ACC112 (cell line): ENCODE data around the gene CCNA1.

ENCODE experiments used
- H2AFZ ChIP-seq: fragments of 200-600 bp; sonication (generic); one replicate; pipeline ENCODE4 v1.6.0; 2017; ENCODE audit warnings: antibody characterized with exemption, low read length; ENCODE audit not compliant: unreplicated experiment
- H3K27ac ChIP-seq: fragments of 200-600 bp; sonication (generic); 2 replicates; pipeline ENCODE4 v1.5.1; 2014; ENCODE audit warnings: low read depth, mild to moderate bottlenecking, antibody characterized with exemption, low read length, moderate library complexity
- H3K27me3 ChIP-seq: fragments of 200-600 bp; sonication (generic); 2 replicates; pipeline ENCODE4 v1.6.1; 2014; ENCODE audit warnings: mild to moderate bottlenecking, antibody characterized with exemption, low read length, moderate library complexity, mixed read lengths; ENCODE audit not compliant: insufficient read depth
- H3K36me3 ChIP-seq: fragments of 200-600 bp; sonication (generic); 2 replicates; pipeline ENCODE4 v1.6.1; 2016; ENCODE audit warnings: mild to moderate bottlenecking, antibody characterized with exemption, low read length, moderate library complexity, mixed read lengths; ENCODE audit not compliant: insufficient read depth
- H3K4me1 ChIP-seq: fragments of 200-600 bp; sonication (generic); one replicate; pipeline ENCODE4 v1.6.1; 2016; ENCODE audit warnings: low read length, mixed read lengths; ENCODE audit not compliant: insufficient read depth, unreplicated experiment, control insufficient read depth
- H3K4me3 ChIP-seq: fragments of 200-600 bp; sonication (generic); 2 replicates; pipeline ENCODE4 v1.5.1; 2014; ENCODE audit warnings: mild to moderate bottlenecking, low read depth, low read length
- H3K79me2 ChIP-seq: fragments of 200-600 bp; sonication (generic); one replicate; pipeline ENCODE4 v1.6.0; 2016; ENCODE audit warnings: low read length; ENCODE audit not compliant: control insufficient read depth, unreplicated experiment, insufficient read depth

The CCNA1 gene

DNA sequence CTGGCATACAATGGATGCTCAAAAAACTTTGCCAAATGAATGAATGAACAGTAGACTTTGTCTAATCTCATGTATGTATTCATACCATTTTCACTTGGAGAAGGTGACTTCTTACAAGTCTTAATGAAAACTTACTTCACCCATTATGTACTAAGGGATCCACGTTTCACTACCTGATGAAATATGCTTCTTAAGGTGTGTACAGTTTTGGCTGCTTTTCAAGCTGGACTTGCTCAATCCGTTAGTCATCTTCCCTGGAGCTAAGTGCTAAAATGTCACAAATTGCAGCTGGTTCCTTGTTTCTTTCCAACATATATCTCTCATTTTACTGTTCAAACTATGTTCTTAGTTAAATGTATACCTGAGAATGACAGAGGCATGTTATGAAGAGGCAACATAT is 4.2 kb upstream of the CCNA1 start:
- Histone ChIP-seq H3K36me3 (no peaks in the 10 kb centered on the region), H3K4me3 (no peak overlapping the region), H2AFZ (no peak overlapping the region), H3K79me2 (no peaks in the 10 kb centered on the region), H3K4me1 (no peaks in the 10 kb centered on the region), H3K27me3 (peaks cover 45% of the 10 kb centered on the region), H3K27ac (no peak overlapping the region)

DNA sequence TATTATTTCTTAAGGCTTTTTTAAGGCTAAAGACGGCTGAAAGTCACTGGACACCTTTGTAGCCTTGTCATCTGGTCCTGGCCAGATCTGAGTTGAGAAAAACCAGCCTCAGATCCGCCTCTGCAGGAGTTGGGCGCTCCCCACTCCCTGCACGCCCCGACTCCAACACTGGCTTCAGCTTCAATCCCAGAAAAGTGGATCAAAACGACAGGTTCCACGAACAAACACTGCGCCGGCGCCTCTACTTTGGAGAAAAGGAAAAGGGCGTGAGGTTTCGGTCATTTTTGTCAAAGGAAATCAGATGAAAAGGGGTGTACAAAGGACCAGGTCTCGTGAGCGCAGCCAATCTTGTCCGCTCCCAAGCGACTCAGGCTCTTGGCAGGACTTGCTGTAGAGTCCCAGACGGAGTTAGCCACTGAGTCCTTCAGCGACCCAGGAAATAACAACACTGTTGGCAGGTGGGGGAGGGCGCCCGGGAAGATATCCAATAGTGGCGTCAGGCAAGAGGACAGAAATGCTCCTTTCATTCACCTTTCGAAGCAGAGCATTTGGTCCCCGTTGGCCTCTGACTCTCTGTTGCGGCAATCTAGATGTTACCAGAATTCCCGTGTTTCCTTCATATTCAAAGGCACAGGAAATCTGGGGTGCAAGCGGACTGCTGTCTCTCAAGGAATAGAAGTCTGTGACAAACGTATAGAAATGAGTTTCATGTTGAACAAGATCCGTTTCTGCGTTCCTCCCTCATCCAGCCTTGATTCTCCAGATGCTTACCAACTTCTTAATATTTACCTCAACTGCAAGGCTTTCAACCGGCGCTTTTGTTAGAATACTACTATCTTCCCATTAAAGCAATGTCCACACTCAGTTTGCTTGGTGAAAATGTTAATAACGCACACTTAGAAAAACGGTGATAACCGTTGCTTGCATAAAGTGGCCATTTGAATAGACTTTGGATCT is 1.8 kb upstream of the CCNA1 start:
- Histone ChIP-seq H2AFZ (no peak overlapping the region), H3K27me3 (peaks cover 65% of the 10 kb centered on the region), H3K4me1 (no peaks in the 10 kb centered on the region), H3K79me2 (no peaks in the 10 kb centered on the region), H3K36me3 (no peaks in the 10 kb centered on the region), H3K4me3 (peak overlapping the region; percentile 6; the same call in 1 of the 2 replicates), H3K27ac (no peak overlapping the region)

DNA sequence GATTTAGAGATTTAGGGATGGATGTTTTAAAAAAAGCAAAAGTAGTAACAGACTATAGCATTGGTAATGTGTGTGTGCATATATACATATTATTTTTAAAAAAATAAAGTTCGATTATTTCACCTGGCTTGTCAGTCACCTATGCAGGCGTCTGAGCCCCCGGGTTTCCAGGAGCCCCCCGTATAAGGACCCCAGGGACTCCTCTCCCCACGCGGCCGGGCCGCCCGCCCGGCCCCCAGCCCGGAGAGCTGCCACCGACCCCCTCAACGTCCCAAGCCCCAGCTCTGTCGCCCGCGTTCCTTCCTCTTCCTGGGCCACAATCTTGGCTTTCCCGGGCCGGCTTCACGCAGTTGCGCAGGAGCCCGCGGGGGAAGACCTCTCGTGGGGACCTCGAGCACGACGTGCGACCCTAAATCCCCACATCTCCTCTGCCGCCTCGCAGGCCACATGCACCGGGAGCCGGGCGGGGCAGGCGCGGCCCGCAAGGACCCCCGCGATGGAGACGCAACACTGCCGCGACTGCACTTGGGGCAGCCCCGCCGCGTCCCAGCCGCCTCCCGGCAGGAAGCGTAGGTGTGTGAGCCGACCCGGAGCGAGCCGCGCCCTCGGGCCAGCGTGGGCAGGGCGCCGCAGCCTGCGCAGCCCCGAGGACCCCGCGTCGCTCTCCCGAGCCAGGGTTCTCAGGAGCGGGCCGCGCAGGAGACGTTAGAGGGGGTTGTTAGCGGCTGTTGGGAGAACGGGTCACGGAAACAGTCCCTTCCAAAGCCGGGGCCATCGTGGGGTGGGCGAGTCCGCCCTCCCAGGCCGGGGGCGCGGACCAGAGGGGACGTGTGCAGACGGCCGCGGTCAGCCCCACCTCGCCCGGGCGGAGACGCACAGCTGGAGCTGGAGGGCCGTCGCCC is 840 bp upstream of the CCNA1 start:
- peak overlapping the region; percentile 77 for H3K4me3 ChIP-seq
- peak overlapping the region; percentile 35 for H2AFZ ChIP-seq
- no peaks in the 10 kb centered on the region for H3K4me1 ChIP-seq
- H3K79me2 ChIP-seq, result no peaks in the 10 kb centered on the region
- H3K36me3 ChIP-seq, result no peaks in the 10 kb centered on the region
- no peak overlapping the region for H3K27ac ChIP-seq
- H3K27me3 ChIP-seq, result peaks cover 61% of the 10 kb centered on the region

DNA sequence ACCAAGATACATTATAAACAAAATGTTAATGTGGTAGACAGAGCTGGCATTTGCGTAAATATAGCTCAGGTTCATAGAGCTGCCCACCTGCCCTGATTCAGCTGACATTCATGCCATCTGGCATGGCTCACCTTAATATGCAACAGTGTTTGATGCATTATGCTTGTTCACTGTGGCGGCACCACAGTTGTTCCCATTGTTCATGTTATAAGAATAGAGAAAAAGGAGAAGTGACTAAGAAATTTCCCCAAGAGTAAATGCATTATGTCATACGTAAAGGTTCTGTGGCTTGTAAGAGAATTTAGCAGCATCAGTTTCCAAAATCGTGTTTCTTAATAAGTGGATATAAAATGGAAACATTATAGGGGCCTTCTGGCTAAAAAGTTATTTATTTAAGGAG is 4.5 kb downstream of the CCNA1 start:
- Histone ChIP-seq H3K27ac (no peak overlapping the region), H3K4me3 (no peak overlapping the region), H3K79me2 (no peaks in the 10 kb centered on the region), H2AFZ (no peak overlapping the region), H3K4me1 (no peaks in the 10 kb centered on the region), H3K27me3 (peaks cover 64% of the 10 kb centered on the region), H3K36me3 (no peaks in the 10 kb centered on the region)

DNA sequence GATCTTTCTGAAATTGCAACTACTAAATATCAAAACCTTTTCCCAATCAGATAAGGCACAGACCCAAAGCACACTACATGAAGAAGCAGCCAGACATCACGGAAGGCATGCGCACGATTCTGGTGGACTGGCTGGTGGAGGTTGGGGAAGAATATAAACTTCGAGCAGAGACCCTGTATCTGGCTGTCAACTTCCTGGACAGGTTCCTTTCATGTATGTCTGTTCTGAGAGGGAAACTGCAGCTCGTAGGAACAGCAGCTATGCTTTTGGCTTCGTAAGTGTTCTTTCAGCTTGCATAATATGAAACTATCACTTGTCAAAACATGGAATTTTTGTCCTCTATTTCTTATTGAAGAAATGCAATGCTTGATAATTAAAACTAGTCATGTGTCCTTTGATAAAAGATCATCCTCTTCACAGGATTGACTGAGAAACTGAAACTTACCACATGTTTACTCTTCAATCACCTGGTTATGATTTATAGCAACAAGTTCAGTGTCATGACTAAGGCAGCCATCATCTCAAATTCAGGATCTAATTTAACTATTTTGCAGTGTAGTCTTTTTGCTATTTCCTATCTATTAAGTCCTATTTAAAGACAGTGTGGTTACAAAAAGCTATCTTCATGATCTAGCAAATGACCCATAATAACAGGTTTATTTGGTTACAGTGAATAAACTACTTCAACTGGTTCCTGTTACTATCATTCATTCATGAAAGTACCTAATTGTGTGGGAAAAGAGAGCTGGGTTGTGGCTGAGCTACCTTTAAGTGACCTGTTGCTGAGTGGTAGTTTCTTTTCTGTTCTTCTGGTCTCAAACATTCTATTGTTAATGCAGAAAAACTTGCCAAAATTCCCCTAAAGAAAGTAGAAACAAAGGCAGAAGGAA is 6.5 kb downstream of the CCNA1 start:
- Histone ChIP-seq H3K79me2 (no peaks in the 10 kb centered on the region), H2AFZ (no peak overlapping the region), H3K4me1 (no peaks in the 10 kb centered on the region), H3K4me3 (no peak overlapping the region), H3K27ac (no peak overlapping the region), H3K27me3 (peaks cover 48% of the 10 kb centered on the region), H3K36me3 (no peaks in the 10 kb centered on the region)

DNA sequence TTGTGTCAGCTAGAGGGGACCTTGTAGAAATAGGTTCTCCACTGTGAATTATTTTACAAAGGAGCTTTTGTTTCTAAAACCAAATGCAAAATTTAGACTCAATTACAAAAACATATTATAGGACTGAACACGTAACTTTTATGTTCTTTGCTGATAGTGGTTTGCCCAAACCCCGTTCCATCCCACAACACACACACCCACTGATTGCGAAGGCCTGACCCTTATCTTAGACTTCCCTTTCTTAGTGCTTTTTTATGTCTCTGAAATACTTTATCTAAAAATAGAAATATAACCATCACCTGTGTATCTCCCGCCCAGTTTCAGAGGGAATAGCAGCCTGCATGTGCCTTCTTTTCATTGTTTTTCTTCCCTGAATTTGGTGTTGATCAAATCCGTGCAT is 13.0 kb downstream of the CCNA1 start:
- Histone ChIP-seq H3K27ac (no peak overlapping the region), H3K27me3 (peaks cover 25% of the 10 kb centered on the region), H3K4me3 (no peak overlapping the region), H3K79me2 (no peaks in the 10 kb centered on the region), H3K36me3 (no peaks in the 10 kb centered on the region), H2AFZ (no peak overlapping the region), H3K4me1 (no peaks in the 10 kb centered on the region)

DNA sequence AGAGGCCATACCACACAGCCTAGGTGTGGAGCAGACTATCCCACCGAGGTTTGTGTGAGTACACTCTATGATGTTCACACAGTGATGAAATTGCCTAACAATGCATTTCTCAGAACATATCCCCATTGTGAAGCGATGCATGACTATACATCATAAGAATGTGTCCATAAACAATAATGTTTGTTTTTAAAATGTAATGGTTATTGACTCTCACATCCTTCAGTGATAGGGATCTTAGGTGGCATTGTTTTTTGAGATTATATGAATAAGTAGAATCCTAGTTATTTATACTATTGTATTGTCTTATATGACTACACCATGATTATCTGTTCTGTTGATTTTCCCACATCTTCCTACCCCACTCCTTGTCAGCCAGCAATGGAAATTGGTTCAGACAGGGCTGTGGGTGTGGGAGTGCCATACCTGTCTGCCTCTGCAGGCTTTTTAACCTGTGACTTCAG is 13.6 kb downstream of the CCNA1 start:
- H3K27ac ChIP-seq, result no peak overlapping the region
- no peaks in the 10 kb centered on the region for H3K4me1 ChIP-seq
- no peaks in the 10 kb centered on the region for H3K79me2 ChIP-seq
- H2AFZ ChIP-seq, result no peak overlapping the region
- peaks cover 29% of the 10 kb centered on the region for H3K27me3 ChIP-seq
- H3K4me3 ChIP-seq, result no peak overlapping the region
- no peaks in the 10 kb centered on the region for H3K36me3 ChIP-seq

DNA sequence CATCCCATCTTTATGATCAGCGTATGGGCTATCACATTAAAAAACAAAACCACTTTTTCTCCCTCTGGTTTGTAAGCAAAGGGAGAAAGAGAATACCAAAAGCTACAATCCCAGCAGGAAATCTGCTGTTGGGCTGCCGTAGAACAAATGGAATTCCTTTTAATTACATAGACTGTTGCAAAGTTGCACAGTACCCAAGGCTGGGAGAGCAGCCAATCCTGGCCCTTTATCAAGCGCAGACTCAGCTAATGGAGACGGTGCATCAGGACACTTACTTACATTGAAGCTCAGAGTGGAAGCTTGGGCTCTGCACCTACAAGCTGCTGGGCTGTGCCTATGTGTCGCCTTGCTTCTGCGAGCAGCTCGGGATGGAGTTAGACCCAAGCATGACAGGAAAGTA is 15.2 kb downstream of the CCNA1 start:
- Histone ChIP-seq H3K79me2 (no peaks in the 10 kb centered on the region), H3K4me1 (no peaks in the 10 kb centered on the region), H3K27ac (no peak overlapping the region), H3K27me3 (peaks cover 30% of the 10 kb centered on the region), H3K4me3 (no peak overlapping the region), H3K36me3 (no peaks in the 10 kb centered on the region), H2AFZ (no peak overlapping the region)

DNA sequence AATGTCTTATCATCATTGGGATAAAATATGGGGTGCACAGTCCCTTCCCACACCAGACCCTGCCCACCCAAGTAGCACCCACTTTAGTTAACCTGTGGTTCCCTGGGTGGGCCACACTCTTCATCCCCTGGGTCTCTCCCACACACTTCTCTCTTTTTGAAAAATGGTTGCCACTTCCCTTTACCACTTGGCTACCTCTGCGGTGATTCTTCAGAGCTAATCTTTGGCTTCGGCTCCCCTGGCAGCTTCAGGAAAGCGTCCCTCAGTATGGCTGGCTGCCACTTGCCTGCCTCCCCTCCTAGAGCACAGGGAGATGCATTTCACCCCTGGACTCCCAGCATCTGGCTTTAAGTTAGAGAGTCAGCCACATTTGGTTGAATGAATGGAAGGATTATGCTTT is 18.2 kb downstream of the CCNA1 start:
- H3K36me3 ChIP-seq, result no peaks in the 10 kb centered on the region
- H3K27me3 ChIP-seq, result peaks cover 26% of the 10 kb centered on the region
- no peaks in the 10 kb centered on the region for H3K4me1 ChIP-seq
- H3K27ac ChIP-seq, result no peak overlapping the region
- H3K4me3 ChIP-seq, result no peak overlapping the region
- no peaks in the 10 kb centered on the region for H3K79me2 ChIP-seq
- H2AFZ ChIP-seq, result no peak overlapping the region

DNA sequence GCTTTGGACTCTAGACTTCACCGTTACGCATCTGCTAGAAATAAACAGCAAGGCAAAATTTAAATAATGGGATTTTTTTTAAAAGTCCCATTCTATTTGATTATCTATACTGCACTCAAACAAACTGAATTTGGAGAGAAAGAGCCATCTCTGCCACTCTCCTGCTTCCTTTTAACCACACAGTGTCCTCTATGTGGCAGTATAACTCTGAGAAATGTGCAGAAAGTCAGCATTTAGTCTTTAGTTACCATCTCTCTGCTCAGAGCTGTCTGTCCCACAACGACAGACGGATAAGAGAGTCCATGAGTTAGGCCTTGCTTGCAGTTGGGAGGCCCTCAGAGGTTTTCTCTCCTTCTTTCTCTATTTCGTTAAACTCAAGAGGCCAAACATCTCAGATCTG is 21.2 kb downstream of the CCNA1 start:
- Histone ChIP-seq H3K4me1 (no peaks in the 10 kb centered on the region), H3K27me3 (peaks cover 24% of the 10 kb centered on the region), H3K36me3 (no peaks in the 10 kb centered on the region), H3K79me2 (no peaks in the 10 kb centered on the region), H3K4me3 (no peak overlapping the region), H2AFZ (no peak overlapping the region), H3K27ac (no peak overlapping the region)
